ENCODE data around the gene GRB10.

The GRB10 gene

DNA sequence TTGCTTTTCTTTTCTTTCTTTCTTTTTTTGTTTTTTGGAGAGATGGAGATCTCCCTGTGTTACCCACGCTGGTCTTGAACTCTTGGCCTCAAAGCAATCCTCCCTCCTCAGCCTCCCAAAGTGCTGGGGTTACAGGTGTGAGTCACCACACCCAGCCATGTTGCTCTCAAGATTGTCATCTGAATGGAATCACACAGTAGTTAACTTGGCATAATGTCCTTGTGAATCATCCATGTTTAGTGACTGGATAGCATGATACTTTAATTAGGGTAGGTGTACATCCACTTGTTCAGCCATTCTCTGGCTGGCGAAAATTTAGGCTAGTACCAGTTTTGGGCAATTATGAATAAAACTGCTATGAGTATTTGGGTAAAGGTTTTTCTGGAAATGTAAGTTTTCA lies 15.4 kb upstream of the GRB10 start:
- no peaks in the 10 kb centered on the region for H3K79me2 ChIP-seq (ENCODE audit: insufficient read depth, low read length)
- H3K27me3 ChIP-seq (ENCODE audit: insufficient read depth, low read length, poor library complexity) = peaks cover 3% of the 10 kb centered on the region
- H3K4me2 ChIP-seq (ENCODE audit: insufficient read depth, low read length) = no peak overlapping the region
- no peaks in the 10 kb centered on the region for H4K20me1 ChIP-seq (ENCODE audit: insufficient read depth, low read length)
- no peak for TF ChIP-seq EZH2 (IDR thresholded peaks at IDR 0.05; ENCODE audit: borderline replicate concordance, low read depth, low read length, severe bottlenecking)
- TF ChIP-seq, protein P1, sequence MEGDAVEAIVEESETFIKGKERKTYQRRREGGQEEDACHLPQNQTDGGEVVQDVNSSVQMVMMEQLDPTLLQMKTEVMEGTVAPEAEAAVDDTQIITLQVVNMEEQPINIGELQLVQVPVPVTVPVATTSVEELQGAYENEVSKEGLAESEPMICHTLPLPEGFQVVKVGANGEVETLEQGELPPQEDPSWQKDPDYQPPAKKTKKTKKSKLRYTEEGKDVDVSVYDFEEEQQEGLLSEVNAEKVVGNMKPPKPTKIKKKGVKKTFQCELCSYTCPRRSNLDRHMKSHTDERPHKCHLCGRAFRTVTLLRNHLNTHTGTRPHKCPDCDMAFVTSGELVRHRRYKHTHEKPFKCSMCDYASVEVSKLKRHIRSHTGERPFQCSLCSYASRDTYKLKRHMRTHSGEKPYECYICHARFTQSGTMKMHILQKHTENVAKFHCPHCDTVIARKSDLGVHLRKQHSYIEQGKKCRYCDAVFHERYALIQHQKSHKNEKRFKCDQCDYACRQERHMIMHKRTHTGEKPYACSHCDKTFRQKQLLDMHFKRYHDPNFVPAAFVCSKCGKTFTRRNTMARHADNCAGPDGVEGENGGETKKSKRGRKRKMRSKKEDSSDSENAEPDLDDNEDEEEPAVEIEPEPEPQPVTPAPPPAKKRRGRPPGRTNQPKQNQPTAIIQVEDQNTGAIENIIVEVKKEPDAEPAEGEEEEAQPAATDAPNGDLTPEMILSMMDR (IDR thresholded peaks at IDR 0.05; ENCODE audit: borderline replicate concordance, extremely low read depth, low read length, poor library complexity, severe bottlenecking) = no peak
- no peak overlapping the region for H2AFZ ChIP-seq (ENCODE audit: low read depth, low read length)
- no peaks in the 10 kb centered on the region for H3K36me3 ChIP-seq (ENCODE audit: insufficient read depth, low read length)
- H3K27ac ChIP-seq (ENCODE audit: low read length) = no peak overlapping the region
- no peaks in the 10 kb centered on the region for H3K4me1 ChIP-seq (ENCODE audit: insufficient read depth, low read length)
- ATAC-seq (ENCODE audit: insufficient read depth, low read depth) = no peak
- no peak for DNase-seq
- no peak overlapping the region for H3K4me3 ChIP-seq (ENCODE audit: low read depth in 1 of 2, low read length in 2 of 2)
- no peaks in the 10 kb centered on the region for H3K9me3 ChIP-seq (ENCODE audit: insufficient read depth, low read length, severe bottlenecking)
- H3K9ac ChIP-seq (ENCODE audit: low read depth, low read length) = no peak overlapping the region

DNA sequence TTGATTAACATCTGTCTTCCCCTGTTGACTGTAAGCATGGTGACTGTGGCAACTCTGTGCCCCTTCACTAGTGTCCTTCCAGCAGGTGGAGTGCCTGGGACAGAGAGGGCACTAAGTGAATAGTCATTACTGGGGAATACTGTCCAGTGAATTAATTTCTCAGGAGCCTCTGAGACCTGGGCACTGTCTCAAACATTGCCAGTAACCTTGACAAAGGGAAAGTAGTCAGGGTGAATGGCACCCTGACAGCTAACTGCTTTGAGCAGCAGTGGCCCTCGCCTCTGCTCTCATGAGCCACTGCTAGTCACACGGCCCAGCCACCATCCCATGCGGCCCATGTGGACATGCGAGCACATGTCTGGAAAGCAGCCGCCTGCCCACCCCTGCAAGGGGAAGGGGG lies 13.1 kb upstream of the GRB10 start:
- Histone ChIP-seq H3K4me1 (ENCODE audit: insufficient read depth, low read length) (no peaks in the 10 kb centered on the region), H3K9me3 (ENCODE audit: insufficient read depth, low read length, severe bottlenecking) (no peaks in the 10 kb centered on the region), H3K79me2 (ENCODE audit: insufficient read depth, low read length) (no peaks in the 10 kb centered on the region), H3K36me3 (ENCODE audit: insufficient read depth, low read length) (no peaks in the 10 kb centered on the region), H4K20me1 (ENCODE audit: insufficient read depth, low read length) (no peaks in the 10 kb centered on the region), H3K9ac (ENCODE audit: low read depth, low read length) (no peak overlapping the region), H3K4me2 (ENCODE audit: insufficient read depth, low read length) (no peak overlapping the region), H3K27me3 (ENCODE audit: insufficient read depth, low read length, poor library complexity) (peaks cover 3% of the 10 kb centered on the region), H3K27ac (ENCODE audit: low read length) (no peak overlapping the region), H3K4me3 (ENCODE audit: low read depth in 1 of 2, low read length in 2 of 2) (no peak overlapping the region), H2AFZ (ENCODE audit: low read depth, low read length) (no peak overlapping the region)
- ATAC-seq (ENCODE audit: insufficient read depth, low read depth) = no peak
- TF ChIP-seq, protein P1 (IDR thresholded peaks at IDR 0.05; ENCODE audit: borderline replicate concordance, extremely low read depth, low read length, poor library complexity, severe bottlenecking) = no peak
- no peak for TF ChIP-seq EZH2 (IDR thresholded peaks at IDR 0.05; ENCODE audit: borderline replicate concordance, low read depth, low read length, severe bottlenecking)
- DNase-seq = no peak

DNA sequence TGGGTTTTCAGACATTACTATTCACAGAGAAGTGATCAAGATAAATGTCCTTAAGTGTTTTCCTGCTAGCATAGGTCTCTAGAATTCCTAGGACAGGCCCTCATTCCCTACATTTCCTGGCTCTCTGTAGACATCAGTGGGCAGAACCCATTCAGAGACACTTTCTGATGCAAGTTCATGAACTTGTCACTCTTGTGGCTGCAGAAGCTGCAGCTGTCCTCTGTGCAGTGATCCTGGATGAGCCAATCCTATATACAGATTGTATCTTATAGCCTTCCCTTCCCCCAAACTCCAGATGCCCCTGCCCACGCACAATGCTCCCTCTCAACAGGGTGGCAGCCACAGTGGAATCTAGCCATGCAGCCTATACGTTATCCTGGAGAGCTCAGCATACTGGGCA lies 12.6 kb upstream of the GRB10 start:
- no peak for TF ChIP-seq EZH2 (IDR thresholded peaks at IDR 0.05; ENCODE audit: borderline replicate concordance, low read depth, low read length, severe bottlenecking)
- TF ChIP-seq, protein P1 (IDR thresholded peaks at IDR 0.05; ENCODE audit: borderline replicate concordance, extremely low read depth, low read length, poor library complexity, severe bottlenecking) = no peak
- peaks cover 3% of the 10 kb centered on the region for H3K27me3 ChIP-seq (ENCODE audit: insufficient read depth, low read length, poor library complexity)
- ATAC-seq (ENCODE audit: insufficient read depth, low read depth) (no peak), DNase-seq (no peak)
- no peaks in the 10 kb centered on the region for H3K9me3 ChIP-seq (ENCODE audit: insufficient read depth, low read length, severe bottlenecking)
- H3K27ac ChIP-seq (ENCODE audit: low read length) = no peak overlapping the region
- H3K4me2 ChIP-seq (ENCODE audit: insufficient read depth, low read length) = no peak overlapping the region
- no peaks in the 10 kb centered on the region for H3K4me1 ChIP-seq (ENCODE audit: insufficient read depth, low read length)
- no peaks in the 10 kb centered on the region for H3K36me3 ChIP-seq (ENCODE audit: insufficient read depth, low read length)
- no peak overlapping the region for H2AFZ ChIP-seq (ENCODE audit: low read depth, low read length)
- no peak overlapping the region for H3K4me3 ChIP-seq (ENCODE audit: low read depth in 1 of 2, low read length in 2 of 2)
- no peaks in the 10 kb centered on the region for H4K20me1 ChIP-seq (ENCODE audit: insufficient read depth, low read length)
- H3K79me2 ChIP-seq (ENCODE audit: insufficient read depth, low read length) = no peaks in the 10 kb centered on the region
- H3K9ac ChIP-seq (ENCODE audit: low read depth, low read length) = no peak overlapping the region
